ENCODE data around the gene SAPCD2.

- TF ChIP-seq CTCF (IDR thresholded peaks at IDR 0.05; ENCODE audit: low read length): no peak
- peak; percentile 90 for TF ChIP-seq EZH2 (optimal IDR thresholded peaks at IDR 0.05; ENCODE audit: low read depth, low read length)
Measured at GRCh38 chr9:137045294-137046087, 24.9 kb downstream of the SAPCD2 start.

Data from MM.1S (cell line).